Suprapubic skin (tissue), 4 donors: Measurements from ENCODE around the gene MYADML2.

Experiments used
- EP300 ChIP-seq: sonication (generic); formaldehyde crosslinking; IDR thresholded peaks from one replicate; pipeline ENCODE4 v1.6.1; 2017; ENCODE audit warnings: antibody characterized with exemption
- POLR2AphosphoS5 ChIP-seq, 3 donors: sonication (generic); formaldehyde crosslinking; IDR thresholded peaks; one replicate each; pipeline ENCODE4 v1.6.1; 2017; ENCODE audit warnings: antibody characterized with exemption in 3 of 3
- TF ChIP-seq, protein P1 (sequence below), 2 donors: fragments of 200-600 bp in 1 of 2; fragments of 450-650 bp in 1 of 2; sonication (generic) in 1 of 2; IDR thresholded peaks; one replicate each; pipeline ENCODE4 v1.5.1; 2016 to 2019; ENCODE audit warnings: antibody characterized with exemption in 2 of 2, mild to moderate bottlenecking in 1 of 2, moderate library complexity in 1 of 2

DNA sequence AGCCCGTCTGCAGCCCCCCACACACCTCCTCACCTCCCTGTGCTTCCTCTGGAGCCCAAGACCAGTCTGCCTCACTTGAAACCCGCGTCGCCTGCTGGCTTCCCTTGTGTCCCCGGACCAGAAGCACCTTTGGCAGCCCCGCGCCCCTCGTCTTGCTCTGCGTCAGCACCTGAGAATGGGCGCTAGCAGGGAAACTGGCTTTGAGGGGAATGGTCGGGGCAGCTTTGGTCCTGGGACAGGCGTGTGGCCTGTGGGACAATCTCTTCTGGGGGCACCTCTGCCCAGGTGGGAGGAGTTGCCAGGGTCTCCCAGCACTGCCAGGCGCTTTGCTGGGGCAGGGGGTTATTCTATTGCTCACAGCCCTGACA is 15.9 kb downstream of the MYADML2 start:
- TF ChIP-seq, protein P1, sequence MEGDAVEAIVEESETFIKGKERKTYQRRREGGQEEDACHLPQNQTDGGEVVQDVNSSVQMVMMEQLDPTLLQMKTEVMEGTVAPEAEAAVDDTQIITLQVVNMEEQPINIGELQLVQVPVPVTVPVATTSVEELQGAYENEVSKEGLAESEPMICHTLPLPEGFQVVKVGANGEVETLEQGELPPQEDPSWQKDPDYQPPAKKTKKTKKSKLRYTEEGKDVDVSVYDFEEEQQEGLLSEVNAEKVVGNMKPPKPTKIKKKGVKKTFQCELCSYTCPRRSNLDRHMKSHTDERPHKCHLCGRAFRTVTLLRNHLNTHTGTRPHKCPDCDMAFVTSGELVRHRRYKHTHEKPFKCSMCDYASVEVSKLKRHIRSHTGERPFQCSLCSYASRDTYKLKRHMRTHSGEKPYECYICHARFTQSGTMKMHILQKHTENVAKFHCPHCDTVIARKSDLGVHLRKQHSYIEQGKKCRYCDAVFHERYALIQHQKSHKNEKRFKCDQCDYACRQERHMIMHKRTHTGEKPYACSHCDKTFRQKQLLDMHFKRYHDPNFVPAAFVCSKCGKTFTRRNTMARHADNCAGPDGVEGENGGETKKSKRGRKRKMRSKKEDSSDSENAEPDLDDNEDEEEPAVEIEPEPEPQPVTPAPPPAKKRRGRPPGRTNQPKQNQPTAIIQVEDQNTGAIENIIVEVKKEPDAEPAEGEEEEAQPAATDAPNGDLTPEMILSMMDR (IDR thresholded peaks at IDR 0.05) = no peak
- TF ChIP-seq POLR2AphosphoS5 (IDR thresholded peaks at IDR 0.05) (no peak), EP300 (no peak)
